ENCODE data around the gene LMX1A. TPM values are rescaled to one million over a fixed set of nuclear protein-coding genes. Genes with fewer than 3 reads are reported as not detected.

Gene LMX1A
- total RNA-seq, 1 experiment from 2014 or later = not detected

DNA sequence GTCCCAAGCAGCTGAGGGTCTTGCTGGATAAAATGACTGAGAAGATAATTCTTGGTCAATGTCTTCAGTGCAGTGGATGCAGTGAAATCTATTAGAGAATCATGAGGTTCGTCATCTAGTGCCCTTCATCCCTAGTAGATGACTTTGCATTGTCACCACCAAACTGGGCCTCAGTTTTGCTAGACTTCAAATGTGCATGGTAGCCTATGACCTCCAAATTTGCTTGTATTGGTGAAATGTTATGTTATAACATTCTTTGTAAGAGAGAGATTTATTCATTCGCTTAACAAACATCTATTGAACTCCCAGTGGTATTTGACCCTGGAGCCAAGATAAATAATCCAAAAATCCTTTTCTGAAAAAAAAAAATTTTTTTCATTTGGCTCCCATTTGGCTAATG is 183.8 kb downstream of the LMX1A start:
- POLR2A ChIA-PET (ENCODE audit: low non-redundant PET) = no interaction called here

DNA sequence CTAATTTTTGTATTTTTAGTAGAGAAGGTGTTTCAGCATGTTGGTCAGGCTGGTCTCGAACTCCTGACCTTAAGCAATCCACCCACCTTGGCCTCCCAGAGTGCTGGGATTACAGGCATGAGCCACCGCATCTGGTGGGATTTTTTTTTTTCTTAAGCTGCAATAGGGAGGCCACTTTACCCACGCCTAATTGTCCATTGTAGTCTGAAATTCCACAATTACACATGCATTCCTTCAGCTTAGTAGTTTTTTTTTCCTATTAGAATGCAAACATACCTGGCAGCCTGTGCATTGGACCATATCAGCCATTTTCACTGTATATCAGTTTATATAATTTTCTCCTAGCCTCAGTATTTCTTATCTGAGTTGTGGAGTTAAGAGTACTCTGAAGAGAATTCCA is 186.8 kb downstream of the LMX1A start:
- TF ChIP-seq, protein P1, sequence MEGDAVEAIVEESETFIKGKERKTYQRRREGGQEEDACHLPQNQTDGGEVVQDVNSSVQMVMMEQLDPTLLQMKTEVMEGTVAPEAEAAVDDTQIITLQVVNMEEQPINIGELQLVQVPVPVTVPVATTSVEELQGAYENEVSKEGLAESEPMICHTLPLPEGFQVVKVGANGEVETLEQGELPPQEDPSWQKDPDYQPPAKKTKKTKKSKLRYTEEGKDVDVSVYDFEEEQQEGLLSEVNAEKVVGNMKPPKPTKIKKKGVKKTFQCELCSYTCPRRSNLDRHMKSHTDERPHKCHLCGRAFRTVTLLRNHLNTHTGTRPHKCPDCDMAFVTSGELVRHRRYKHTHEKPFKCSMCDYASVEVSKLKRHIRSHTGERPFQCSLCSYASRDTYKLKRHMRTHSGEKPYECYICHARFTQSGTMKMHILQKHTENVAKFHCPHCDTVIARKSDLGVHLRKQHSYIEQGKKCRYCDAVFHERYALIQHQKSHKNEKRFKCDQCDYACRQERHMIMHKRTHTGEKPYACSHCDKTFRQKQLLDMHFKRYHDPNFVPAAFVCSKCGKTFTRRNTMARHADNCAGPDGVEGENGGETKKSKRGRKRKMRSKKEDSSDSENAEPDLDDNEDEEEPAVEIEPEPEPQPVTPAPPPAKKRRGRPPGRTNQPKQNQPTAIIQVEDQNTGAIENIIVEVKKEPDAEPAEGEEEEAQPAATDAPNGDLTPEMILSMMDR (conservative IDR thresholded peaks at IDR 0.05; ENCODE audit: low read depth, low read length) = no peak
- no peak for TF ChIP-seq EZH2 (IDR thresholded peaks at IDR 0.05; ENCODE audit: borderline replicate concordance, low read depth, low read length, poor library complexity, severe bottlenecking)

More for the DNA sequence above, 183.8 kb downstream of the LMX1A start:
- intact Hi-C loops (cut with micrococcal nuclease; ENCODE audit: unreplicated experiment) = no loop called here
- Histone ChIP-seq H3K4me1 (ENCODE audit: insufficient read depth, low read length, poor library complexity, severe bottlenecking) (no peaks in the 10 kb centered on the region), H3K36me3 (ENCODE audit: insufficient read depth, low read length, poor library complexity, severe bottlenecking) (no peaks in the 10 kb centered on the region), H3K27ac (ENCODE audit: low read depth, low read length, poor library complexity, severe bottlenecking) (no peak overlapping the region), H3K9me3 (ENCODE audit: low read depth, low read length, poor library complexity, severe bottlenecking) (no peaks in the 10 kb centered on the region), H3K27me3 (replicated peaks; ENCODE audit: insufficient read depth, low read depth, low read length, poor library complexity) (no peaks in the 10 kb centered on the region), H3K4me3 (ENCODE audit: low read depth, low read length, poor library complexity, severe bottlenecking) (no peak overlapping the region)
- BruUV-seq (replicated peaks) = no TSS peak
- TF ChIP-seq EZH2 (IDR thresholded peaks at IDR 0.05; ENCODE audit: borderline replicate concordance, low read depth, low read length, poor library complexity, severe bottlenecking) = no peak
- TF ChIP-seq, protein P1 (conservative IDR thresholded peaks at IDR 0.05; ENCODE audit: low read depth, low read length) = no peak
- DNase-seq (ENCODE audit: low spot score) = no peak
- CTCF ChIA-PET = no interaction called here

DNA sequence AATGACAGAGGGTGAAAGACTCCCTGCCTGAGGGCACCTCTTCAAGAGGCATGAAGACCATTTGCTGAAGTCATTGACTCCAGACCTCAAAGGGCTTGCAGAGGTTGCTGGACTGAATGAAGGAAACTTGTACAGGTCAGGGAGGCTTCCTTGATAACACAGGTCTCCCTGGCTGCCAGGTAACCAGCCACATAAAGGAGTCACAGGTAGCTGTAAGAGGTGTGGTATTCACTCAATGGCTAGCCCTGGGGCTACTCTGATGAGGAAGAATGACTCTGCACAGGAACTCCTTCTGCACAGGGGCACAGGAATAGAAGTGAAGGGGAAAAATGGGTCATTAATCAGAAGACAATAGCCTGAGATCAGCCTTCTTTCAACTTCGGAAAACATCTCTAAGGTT is 187.5 kb downstream of the LMX1A start:
- intact Hi-C loops (cut with micrococcal nuclease; ENCODE audit: unreplicated experiment) = no loop called here
- ChIA-PET CTCF (no interaction called here), POLR2A (ENCODE audit: low non-redundant PET) (no interaction called here)
- Histone ChIP-seq H3K27me3 (replicated peaks; ENCODE audit: insufficient read depth, low read depth, low read length, poor library complexity) (no peaks in the 10 kb centered on the region), H3K36me3 (ENCODE audit: insufficient read depth, low read length, poor library complexity, severe bottlenecking) (no peaks in the 10 kb centered on the region), H3K4me1 (ENCODE audit: insufficient read depth, low read length, poor library complexity, severe bottlenecking) (no peaks in the 10 kb centered on the region), H3K27ac (ENCODE audit: low read depth, low read length, poor library complexity, severe bottlenecking) (no peak overlapping the region), H3K4me3 (ENCODE audit: low read depth, low read length, poor library complexity, severe bottlenecking) (no peak overlapping the region), H3K9me3 (ENCODE audit: low read depth, low read length, poor library complexity, severe bottlenecking) (no peaks in the 10 kb centered on the region)
- no peak for DNase-seq (ENCODE audit: low spot score)
- TF ChIP-seq EZH2 (IDR thresholded peaks at IDR 0.05; ENCODE audit: borderline replicate concordance, low read depth, low read length, poor library complexity, severe bottlenecking) = no peak
- TF ChIP-seq, protein P1 (conservative IDR thresholded peaks at IDR 0.05; ENCODE audit: low read depth, low read length) = no peak
- no TSS peak for BruUV-seq (replicated peaks)

More for the DNA sequence above, 186.8 kb downstream of the LMX1A start:
- POLR2A ChIA-PET (ENCODE audit: low non-redundant PET) = no interaction called here
- no peak overlapping the region for H3K27ac ChIP-seq (ENCODE audit: low read depth, low read length, poor library complexity, severe bottlenecking)
- intact Hi-C loops (cut with micrococcal nuclease; ENCODE audit: unreplicated experiment) = no loop called here
- H3K4me1 ChIP-seq (ENCODE audit: insufficient read depth, low read length, poor library complexity, severe bottlenecking) = no peaks in the 10 kb centered on the region
- no peak overlapping the region for H3K4me3 ChIP-seq (ENCODE audit: low read depth, low read length, poor library complexity, severe bottlenecking)
- no peaks in the 10 kb centered on the region for H3K27me3 ChIP-seq (replicated peaks; ENCODE audit: insufficient read depth, low read depth, low read length, poor library complexity)
- no peaks in the 10 kb centered on the region for H3K9me3 ChIP-seq (ENCODE audit: low read depth, low read length, poor library complexity, severe bottlenecking)
- CTCF ChIA-PET = no interaction called here
- DNase-seq (ENCODE audit: low spot score) = no peak
- no peaks in the 10 kb centered on the region for H3K36me3 ChIP-seq (ENCODE audit: insufficient read depth, low read length, poor library complexity, severe bottlenecking)
- no TSS peak for BruUV-seq (replicated peaks)
